Effector memory CD4-positive, alpha-beta T cell (primary cell): ENCODE results near the gene BHLHE23.
A peak's percentile ranks its signal among the peaks of the same experiment; 100 is the strongest.

Source experiments
- DNase-seq, 3 donors: peaks; one replicate each; pipeline ENCODE4 v3.0.0-alpha.2; 2020
- H3K27ac ChIP-seq: 2 replicates; pipeline ENCODE4 v1.7.0; 2013; ENCODE audit warnings: mild to moderate bottlenecking, low read length, moderate library complexity; ENCODE audit not compliant: insufficient read depth, poor library complexity, severe bottlenecking
- H3K27me3 ChIP-seq: replicated peaks from 2 replicates; pipeline ENCODE4 v1.7.0; 2013; ENCODE audit warnings: mild to moderate bottlenecking, low read length; ENCODE audit not compliant: insufficient read depth, control insufficient read depth, poor library complexity, severe bottlenecking
- H3K36me3 ChIP-seq: 2 replicates; pipeline ENCODE4 v1.7.0; 2013; ENCODE audit warnings: mild to moderate bottlenecking, low read length, moderate library complexity; ENCODE audit not compliant: control insufficient read depth, insufficient read depth
- H3K4me1 ChIP-seq: 2 replicates; pipeline ENCODE4 v1.7.0; 2013; ENCODE audit warnings: low read length, mild to moderate bottlenecking; ENCODE audit not compliant: control insufficient read depth, insufficient read depth, poor library complexity, severe bottlenecking
- H3K4me3 ChIP-seq: 2 replicates; pipeline ENCODE4 v1.7.0; 2013; ENCODE audit warnings: low read length, low read depth, mild to moderate bottlenecking; ENCODE audit not compliant: insufficient read depth, poor library complexity, severe bottlenecking
- H3K9me3 ChIP-seq: 2 replicates; pipeline ENCODE4 v1.7.0; 2013; ENCODE audit warnings: mild to moderate bottlenecking, low read length, moderate library complexity; ENCODE audit not compliant: control insufficient read depth

BHLHE23 gene

GRCh38 chr20:62991863-62992262 lies 14.9 kb downstream of the BHLHE23 start:
- H3K4me3 ChIP-seq = no peak overlapping the region
- H3K27me3 ChIP-seq = peaks cover 8% of the 10 kb centered on the region

GRCh38 chr20:62991196-62991807 lies 15.5 kb downstream of the BHLHE23 start:
- Histone ChIP-seq H3K36me3 (no peaks in the 10 kb centered on the region), H3K4me3 (no peak overlapping the region), H3K9me3 (no peaks in the 10 kb centered on the region), H3K27ac (no peak overlapping the region), H3K4me1 (peaks cover 3% of the 10 kb centered on the region), H3K27me3 (peaks cover 5% of the 10 kb centered on the region)
- DNase-seq = no peak

More at GRCh38 chr20:62991863-62992262, 14.9 kb downstream of the BHLHE23 start:
- no peaks in the 10 kb centered on the region for H3K9me3 ChIP-seq
- DNase-seq = no peak
- peaks cover 3% of the 10 kb centered on the region for H3K4me1 ChIP-seq
- no peak overlapping the region for H3K27ac ChIP-seq
- H3K36me3 ChIP-seq = no peaks in the 10 kb centered on the region

- Histone ChIP-seq H3K9me3 (no peaks in the 10 kb centered on the region), H3K27me3 (no peaks in the 10 kb centered on the region), H3K36me3 (no peaks in the 10 kb centered on the region), H3K4me1 (peaks cover 3% of the 10 kb centered on the region), H3K4me3 (no peak overlapping the region), H3K27ac (no peak overlapping the region)
- no peak for DNase-seq
Observed at GRCh38 chr20:62990306-62990825, 16.4 kb downstream of the BHLHE23 start.

- Histone ChIP-seq H3K9me3 (no peaks in the 10 kb centered on the region), H3K27ac (no peak overlapping the region), H3K36me3 (no peaks in the 10 kb centered on the region), H3K4me3 (peak overlapping the region; percentile 49), H3K4me1 (peaks cover 3% of the 10 kb centered on the region), H3K27me3 (no peaks in the 10 kb centered on the region)
- DNase-seq = no peak
Observed at GRCh38 chr20:62989201-62989601, 17.6 kb downstream of the BHLHE23 start.

- Histone ChIP-seq H3K4me1 (peaks cover 9% of the 10 kb centered on the region), H3K9me3 (no peaks in the 10 kb centered on the region), H3K27me3 (peaks cover 2% of the 10 kb centered on the region), H3K27ac (no peak overlapping the region), H3K4me3 (no peak overlapping the region), H3K36me3 (no peaks in the 10 kb centered on the region)
- DNase-seq = no peak
Observed at GRCh38 chr20:62987114-62987513, 19.6 kb downstream of the BHLHE23 start.

- H3K9me3 ChIP-seq = no peaks in the 10 kb centered on the region
- no peaks in the 10 kb centered on the region for H3K36me3 ChIP-seq
- no peak overlapping the region for H3K27ac ChIP-seq
- peaks cover 16% of the 10 kb centered on the region for H3K4me1 ChIP-seq
- DNase-seq = no peak
- peaks cover 7% of the 10 kb centered on the region for H3K27me3 ChIP-seq
- H3K4me3 ChIP-seq = no peak overlapping the region
Observed at GRCh38 chr20:62986257-62986800, 20.4 kb downstream of the BHLHE23 start.

- H3K27me3 ChIP-seq = peaks cover 12% of the 10 kb centered on the region
- DNase-seq = no peak
- H3K36me3 ChIP-seq = no peaks in the 10 kb centered on the region
- no peak overlapping the region for H3K27ac ChIP-seq
- no peaks in the 10 kb centered on the region for H3K9me3 ChIP-seq
- H3K4me3 ChIP-seq = no peak overlapping the region
- peaks cover 22% of the 10 kb centered on the region for H3K4me1 ChIP-seq
Observed at GRCh38 chr20:62985444-62985778, 21.4 kb downstream of the BHLHE23 start.

- Histone ChIP-seq H3K27me3 (peaks cover 18% of the 10 kb centered on the region), H3K27ac (no peak overlapping the region), H3K36me3 (no peaks in the 10 kb centered on the region), H3K4me3 (no peak overlapping the region), H3K9me3 (no peaks in the 10 kb centered on the region), H3K4me1 (peaks cover 27% of the 10 kb centered on the region)
- no peak for DNase-seq
Observed at GRCh38 chr20:62984666-62985443, 21.9 kb downstream of the BHLHE23 start.

- no peaks in the 10 kb centered on the region for H3K36me3 ChIP-seq
- H3K4me1 ChIP-seq = peaks cover 36% of the 10 kb centered on the region
- H3K9me3 ChIP-seq = no peaks in the 10 kb centered on the region
- H3K4me3 ChIP-seq = no peak overlapping the region
- DNase-seq = no peak
- no peak overlapping the region for H3K27ac ChIP-seq
- peaks cover 33% of the 10 kb centered on the region for H3K27me3 ChIP-seq
Observed at GRCh38 chr20:62983210-62983609, 23.6 kb downstream of the BHLHE23 start.
